OCI-LY1 (cell line): ENCODE measurements around the gene PGAM5.

ENCODE experiments used
- EZH2 ChIP-seq: fragments of 200-600 bp; sonication (generic), shearing (Covaris generic); IDR thresholded peaks from 2 replicates; pipeline ENCODE4 v1.8.0; 2017; ENCODE audit warnings: borderline replicate concordance, mixed run types, mild to moderate bottlenecking, antibody characterized with exemption, low read length, moderate library complexity, mixed read lengths
- TF ChIP-seq, protein P1 (sequence below): fragments of 200-600 bp; sonication (generic), shearing (Covaris generic); IDR thresholded peaks from 2 replicates; pipeline ENCODE4 v1.5.1; 2017; ENCODE audit warnings: mild to moderate bottlenecking, antibody characterized with exemption, low read length, moderate library complexity, mixed read lengths

DNA sequence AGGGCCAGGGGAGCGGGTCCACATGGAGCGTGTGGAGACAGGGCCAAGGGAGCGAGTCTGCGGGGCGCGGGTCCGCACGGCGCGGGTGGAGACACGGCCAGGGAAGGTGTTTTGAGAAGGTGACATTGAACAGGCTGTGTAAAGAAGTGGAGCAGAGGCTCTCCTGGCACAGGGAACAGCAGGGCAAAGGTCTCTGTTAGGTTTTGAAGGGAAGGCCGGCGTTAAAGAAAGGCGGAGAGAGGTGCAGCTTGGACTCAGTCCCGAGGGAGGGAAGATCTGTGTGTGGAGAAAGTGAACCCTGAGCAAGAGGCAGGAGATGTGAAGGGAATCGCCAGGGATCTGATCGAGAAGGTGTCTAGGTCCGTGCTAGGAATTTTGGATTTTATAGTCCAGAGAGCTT is 21.4 kb upstream of the PGAM5 start:
- TF ChIP-seq, protein P1, sequence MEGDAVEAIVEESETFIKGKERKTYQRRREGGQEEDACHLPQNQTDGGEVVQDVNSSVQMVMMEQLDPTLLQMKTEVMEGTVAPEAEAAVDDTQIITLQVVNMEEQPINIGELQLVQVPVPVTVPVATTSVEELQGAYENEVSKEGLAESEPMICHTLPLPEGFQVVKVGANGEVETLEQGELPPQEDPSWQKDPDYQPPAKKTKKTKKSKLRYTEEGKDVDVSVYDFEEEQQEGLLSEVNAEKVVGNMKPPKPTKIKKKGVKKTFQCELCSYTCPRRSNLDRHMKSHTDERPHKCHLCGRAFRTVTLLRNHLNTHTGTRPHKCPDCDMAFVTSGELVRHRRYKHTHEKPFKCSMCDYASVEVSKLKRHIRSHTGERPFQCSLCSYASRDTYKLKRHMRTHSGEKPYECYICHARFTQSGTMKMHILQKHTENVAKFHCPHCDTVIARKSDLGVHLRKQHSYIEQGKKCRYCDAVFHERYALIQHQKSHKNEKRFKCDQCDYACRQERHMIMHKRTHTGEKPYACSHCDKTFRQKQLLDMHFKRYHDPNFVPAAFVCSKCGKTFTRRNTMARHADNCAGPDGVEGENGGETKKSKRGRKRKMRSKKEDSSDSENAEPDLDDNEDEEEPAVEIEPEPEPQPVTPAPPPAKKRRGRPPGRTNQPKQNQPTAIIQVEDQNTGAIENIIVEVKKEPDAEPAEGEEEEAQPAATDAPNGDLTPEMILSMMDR = no peak
- no peak for TF ChIP-seq EZH2
